Esophagus muscularis mucosa (tissue), 4 donors: ENCODE results near the gene TNNT1. TPM values are rescaled to one million over a fixed set of nuclear protein-coding genes. Genes with fewer than 3 reads are reported as not detected.

Experiments
- DNase-seq: peaks from one replicate; pipeline ENCODE4 v3.0.0-alpha.2; 2017; ENCODE audit errors: extremely low spot score
- H3K27ac ChIP-seq, 4 donors: fragments of 200-600 bp; sonication (generic); replicated peaks in 1 of 4; 1 replicate in 3 of 4; 2 replicates in 1 of 4; pipeline ENCODE4 v1.5.1; 2016 to 2019; ENCODE audit warnings: mild to moderate bottlenecking in 1 of 4
- H3K27me3 ChIP-seq, 4 donors: fragments of 200-600 bp; sonication (generic); one replicate each; pipeline versions ENCODE4 v1.5.1 to v1.6.0; 2016 to 2019
- H3K36me3 ChIP-seq, 4 donors: fragments of 200-600 bp; sonication (generic); one replicate each; pipeline ENCODE4 v1.5.1; 2016 to 2019
- H3K4me1 ChIP-seq, 4 donors: fragments of 200-600 bp; sonication (generic); one replicate each; pipeline ENCODE4 v1.5.1; 2016 to 2019
- H3K4me3 ChIP-seq, 4 donors: fragments of 200-600 bp; sonication (generic); 1 replicate in 2 of 4; 2 replicates in 2 of 4; pipeline ENCODE4 v1.5.1; 2016 to 2019; ENCODE audit warnings: mild to moderate bottlenecking in 4 of 4, moderate library complexity in 1 of 4
- H3K9me3 ChIP-seq, 4 donors: fragments of 200-600 bp; sonication (generic); 1 replicate in 3 of 4; 2 replicates in 1 of 4; pipeline ENCODE4 v1.5.1; 2016 to 2019
- CTCF ChIP-seq, 3 experiments: fragments of 200-600 bp in 2 of 3; fragments of 450-650 bp in 1 of 3; sonication (generic) in 2 of 3; IDR thresholded peaks; one replicate each; pipeline ENCODE4 v1.5.1; 2017 to 2019; ENCODE audit warnings: antibody characterized with exemption in 3 of 3, mild to moderate bottlenecking in 2 of 3, moderate library complexity in 1 of 3
- EP300 ChIP-seq: sonication (generic); formaldehyde crosslinking; IDR thresholded peaks from one replicate; pipeline ENCODE4 v1.6.1; 2017; ENCODE audit warnings: antibody characterized with exemption
- POLR2A ChIP-seq: fragments of 450-650 bp; IDR thresholded peaks from one replicate; pipeline ENCODE4 v1.6.1; 2017; ENCODE audit warnings: antibody characterized with exemption, moderate library complexity, mild to moderate bottlenecking, low read depth
- POLR2AphosphoS5 ChIP-seq, 2 donors: sonication (generic); formaldehyde crosslinking; IDR thresholded peaks; one replicate each; pipeline ENCODE4 v1.6.1; 2017; ENCODE audit warnings: antibody characterized with exemption in 2 of 2
- whole genome bisulfite sequencing: methylation state at CpG from one replicate; pipeline ENCODE4 v1.1.5; 2018; 5-methylcytosine and 5-hydroxymethylcytosine counted together
- intact Hi-C: fragments of 100-400 bp; cut with DNase I; formaldehyde crosslinking; loops from one replicate; pipeline ENCODE4 v1.15.1; 2023
- total RNA-seq, 4 donors: library from RNA; depleted of rRNA; stranded (reverse); fragments of >200 nt; gene quantifications; one replicate each; pipeline versions ENCODE4 v1.1.0 to v1.2.1, GENCODE V29; 2016

The TNNT1 gene
- total RNA-seq, 4 donors from 2014 or later, result 2.0 TPM; not detected in 3

GRCh38 chr19:55141696-55142095, 7.3 kb downstream of the TNNT1 start:
- Histone ChIP-seq H3K27ac (no peak overlapping the region), H3K4me1 (peaks cover 6 to 27% (median 23%) of the 10 kb centered on the region in 4 donors), H3K27me3 (peaks cover 0 to 100% (median 45%) of the 10 kb centered on the region in 4 donors), H3K4me3 (no peak overlapping the region), H3K9me3 (no peaks in the 10 kb centered on the region), H3K36me3 (no peaks in the 10 kb centered on the region)
- TF ChIP-seq POLR2AphosphoS5 (IDR thresholded peaks at IDR 0.05) (no peak), EP300 (no peak), POLR2A (no peak), CTCF (IDR thresholded peaks at IDR 0.05) (no peak)
- DNase-seq, result no peak
- 0% methylated on average over 1 of the region's 21 CpGs for WGBS
- intact Hi-C loops, result loop anchor here (5.0 to 10.0 kb wide), 2 partner anchors 273 to 361 kb away; no protein-coding TSS in a partner anchor

- intact Hi-C loops, result no loop called here
- no peak for TF ChIP-seq CTCF (IDR thresholded peaks at IDR 0.05)
- no peak for TF ChIP-seq EP300
- no peak for TF ChIP-seq POLR2A
- no peak for TF ChIP-seq POLR2AphosphoS5 (IDR thresholded peaks at IDR 0.05)
- H3K4me3 ChIP-seq, result no peak overlapping the region
- H3K4me1 ChIP-seq, result peaks cover 0 to 14% (median 9%) of the 10 kb centered on the region in 4 donors
- peaks cover 0 to 97% (median 21%) of the 10 kb centered on the region in 4 donors for H3K27me3 ChIP-seq
- no peak overlapping the region for H3K27ac ChIP-seq
- H3K36me3 ChIP-seq, result peaks cover 0 to 7% (median 0%) of the 10 kb centered on the region in 4 donors
- WGBS, result 59% methylated on average over 9 of the region's 9 CpGs
- no peak for DNase-seq
- no peaks in the 10 kb centered on the region for H3K9me3 ChIP-seq
These were observed 11.1 kb downstream of the TNNT1 start for GRCh38 chr19:55137915-55138314.

DNA sequence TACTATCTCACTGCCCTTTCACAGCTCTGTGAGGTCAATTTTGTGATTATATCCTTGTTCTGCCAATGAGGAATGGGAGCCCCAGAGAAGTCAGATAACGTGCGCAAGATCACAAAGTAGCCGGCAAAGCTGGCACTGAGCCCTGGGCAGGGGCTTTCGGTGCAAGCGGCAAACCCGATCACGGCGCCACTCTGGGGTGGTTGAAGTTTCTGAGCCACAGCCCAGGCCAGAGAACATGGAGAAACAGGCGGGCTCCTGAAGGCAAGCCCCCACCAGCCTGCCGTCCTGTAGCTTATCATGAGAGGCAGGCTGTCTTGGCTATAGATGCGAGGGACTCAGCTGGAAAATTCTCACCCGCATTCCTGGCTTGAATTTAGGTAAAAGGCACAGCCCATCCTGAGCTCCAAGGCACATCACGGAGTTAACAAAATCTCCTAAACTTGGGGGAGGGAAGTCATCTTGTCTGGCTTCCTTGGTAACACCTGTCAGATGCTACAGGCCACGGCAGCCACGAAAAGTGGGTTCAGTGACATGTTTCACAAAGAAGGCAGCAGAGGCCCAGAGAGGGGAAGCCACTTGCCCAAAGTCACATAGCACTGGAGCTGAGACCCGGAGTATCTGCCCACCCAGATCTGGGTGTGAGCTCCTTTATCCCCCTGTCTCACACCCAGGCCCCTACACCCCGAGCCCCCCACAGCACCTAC, 12.5 kb downstream of the TNNT1 start:
- intact Hi-C loops, result no loop called here
- WGBS, result 78% methylated on average over 17 of the region's 17 CpGs
- Histone ChIP-seq H3K27me3 (peaks cover 0 to 97% (median 15%) of the 10 kb centered on the region in 4 donors), H3K4me1 (peaks cover 0 to 8% (median 7%) of the 10 kb centered on the region in 4 donors), H3K9me3 (no peaks in the 10 kb centered on the region), H3K4me3 (no peak overlapping the region), H3K36me3 (peaks cover 0 to 7% (median 0%) of the 10 kb centered on the region in 4 donors), H3K27ac (no peak overlapping the region)
- DNase-seq, result no peak
- no peak for TF ChIP-seq POLR2AphosphoS5 (IDR thresholded peaks at IDR 0.05)

- peaks cover 0 to 89% (median 12%) of the 10 kb centered on the region in 4 donors for H3K27me3 ChIP-seq
- no peak for DNase-seq
- peaks cover 0 to 7% (median 0%) of the 10 kb centered on the region in 4 donors for H3K36me3 ChIP-seq
- no peaks in the 10 kb centered on the region for H3K4me1 ChIP-seq
- intact Hi-C loops, result no loop called here
- TF ChIP-seq CTCF (IDR thresholded peaks at IDR 0.05) (no peak), POLR2A (no peak), EP300 (no peak), POLR2AphosphoS5 (IDR thresholded peaks at IDR 0.05) (no peak)
- no peak overlapping the region for H3K27ac ChIP-seq
- WGBS, result 5% methylated on average over 2 of the region's 3 CpGs
- H3K4me3 ChIP-seq, result no peak overlapping the region
- no peaks in the 10 kb centered on the region for H3K9me3 ChIP-seq
These were observed 14.3 kb downstream of the TNNT1 start for GRCh38 chr19:55134736-55135135.

- TF ChIP-seq POLR2AphosphoS5 (IDR thresholded peaks at IDR 0.05) (no peak), POLR2A (no peak), CTCF (IDR thresholded peaks at IDR 0.05) (no peak), EP300 (no peak)
- Histone ChIP-seq H3K36me3 (peaks cover 0 to 7% (median 0%) of the 10 kb centered on the region in 4 donors), H3K4me3 (no peak overlapping the region), H3K4me1 (no peaks in the 10 kb centered on the region), H3K27ac (no peak overlapping the region), H3K9me3 (no peaks in the 10 kb centered on the region), H3K27me3 (peaks cover 0 to 89% (median 12%) of the 10 kb centered on the region in 4 donors)
- DNase-seq, result no peak
- intact Hi-C loops, result no loop called here
- WGBS, result 61% methylated on average over 22 of the region's 25 CpGs
These were observed 15.2 kb downstream of the TNNT1 start for GRCh38 chr19:55133639-55134444.
